Measurements from ENCODE around the gene HOXA5. TPM values are rescaled to one million over a fixed set of nuclear protein-coding genes. Genes with fewer than 3 reads are reported as not detected.

The HOXA5 gene
- total RNA-seq, 2 experiments from 2014 or later, result 3.4 to 7.4 TPM

DNA sequence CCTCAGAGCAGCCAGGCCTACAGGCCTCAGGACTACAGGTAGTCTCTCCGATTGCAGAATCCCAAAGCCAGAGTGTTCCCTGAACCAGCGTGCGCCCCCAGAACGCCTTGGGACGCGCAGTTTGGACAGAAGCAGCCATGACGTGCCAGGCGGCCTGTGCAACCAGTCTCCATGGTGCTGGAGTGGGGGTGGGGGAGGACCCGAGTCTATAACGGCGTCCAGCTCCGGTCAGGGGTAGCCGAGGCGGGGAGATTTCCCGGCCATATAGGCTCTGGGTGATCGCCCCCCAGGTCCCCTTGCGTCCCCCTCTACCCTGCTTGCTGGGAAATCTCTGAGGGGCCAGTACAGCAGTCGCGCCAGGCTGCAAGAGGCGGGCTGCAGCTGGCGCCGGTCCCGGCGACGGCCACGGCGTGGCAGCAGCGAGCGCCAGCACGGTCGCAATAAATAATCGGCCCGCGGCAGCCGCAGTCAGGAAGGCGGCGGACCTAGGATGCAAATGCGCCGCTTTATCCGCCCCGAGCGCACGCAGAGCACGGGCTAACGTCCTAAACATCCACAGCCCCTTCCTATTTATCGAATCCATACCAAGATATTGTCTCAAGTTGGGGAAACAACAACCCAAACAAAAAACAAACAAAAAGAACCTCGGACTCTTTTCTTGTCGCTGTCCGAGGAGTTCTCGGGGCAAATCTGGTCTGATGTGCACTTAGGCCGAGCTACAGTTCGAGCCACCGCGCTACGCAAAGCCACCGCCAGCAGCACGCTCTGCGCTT, 7.3 kb upstream of the HOXA5 start:
- BruUV-seq (replicated peaks), result no TSS peak
- Histone ChIP-seq H4K20me1 (ENCODE audit: insufficient read depth, low read length) (no peaks in the 10 kb centered on the region), H3K4me2 (ENCODE audit: low read length) (peak overlapping the region; percentile 94), H3K27ac (ENCODE audit: low read depth, low read length, poor library complexity, severe bottlenecking) (no peak overlapping the region), H3K9me2 (ENCODE audit: insufficient read depth, low read length) (no peaks in the 10 kb centered on the region), H3K4me3 (ENCODE audit: low read depth, low read length, poor library complexity, severe bottlenecking) (peak overlapping the region; percentile 75), H3K4me1 (ENCODE audit: insufficient read depth, low read length, poor library complexity, severe bottlenecking) (peaks cover 48% of the 10 kb centered on the region), H3K79me2 (ENCODE audit: insufficient read depth, low read depth, low read length) (peaks cover 8% of the 10 kb centered on the region; the same call in 1 of the 2 replicates), H3K36me3 (ENCODE audit: insufficient read depth, low read length) (no peaks in the 10 kb centered on the region), H2AFZ (ENCODE audit: low read length) (peak overlapping the region; percentile 95), H3K9me3 (ENCODE audit: low read length) (no peaks in the 10 kb centered on the region)
- ChIA-PET CTCF (ENCODE audit: unreplicated experiment) (interaction anchor here (1.4 kb wide), 1 partner anchor 20 kb away, joined by 5 read pairs; the partner anchor contains the start of gene HOXA4), POLR2A (interaction anchor here (0.7 to 2.2 kb wide), 8 partner anchors 9 to 463 kb away, joined by 3 to 5 read pairs (median 4); partner anchors contain the start of genes HOXA1 and HOXA4)
- TF ChIP-seq, protein P1, sequence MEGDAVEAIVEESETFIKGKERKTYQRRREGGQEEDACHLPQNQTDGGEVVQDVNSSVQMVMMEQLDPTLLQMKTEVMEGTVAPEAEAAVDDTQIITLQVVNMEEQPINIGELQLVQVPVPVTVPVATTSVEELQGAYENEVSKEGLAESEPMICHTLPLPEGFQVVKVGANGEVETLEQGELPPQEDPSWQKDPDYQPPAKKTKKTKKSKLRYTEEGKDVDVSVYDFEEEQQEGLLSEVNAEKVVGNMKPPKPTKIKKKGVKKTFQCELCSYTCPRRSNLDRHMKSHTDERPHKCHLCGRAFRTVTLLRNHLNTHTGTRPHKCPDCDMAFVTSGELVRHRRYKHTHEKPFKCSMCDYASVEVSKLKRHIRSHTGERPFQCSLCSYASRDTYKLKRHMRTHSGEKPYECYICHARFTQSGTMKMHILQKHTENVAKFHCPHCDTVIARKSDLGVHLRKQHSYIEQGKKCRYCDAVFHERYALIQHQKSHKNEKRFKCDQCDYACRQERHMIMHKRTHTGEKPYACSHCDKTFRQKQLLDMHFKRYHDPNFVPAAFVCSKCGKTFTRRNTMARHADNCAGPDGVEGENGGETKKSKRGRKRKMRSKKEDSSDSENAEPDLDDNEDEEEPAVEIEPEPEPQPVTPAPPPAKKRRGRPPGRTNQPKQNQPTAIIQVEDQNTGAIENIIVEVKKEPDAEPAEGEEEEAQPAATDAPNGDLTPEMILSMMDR (conservative IDR thresholded peaks at IDR 0.05; ENCODE audit: low read length), result peak; percentile 84
- no peak for TF ChIP-seq EZH2phosphoT487 (IDR thresholded peaks at IDR 0.05; ENCODE audit: borderline replicate concordance, low read depth, low read length)
- intact Hi-C loops (cut with micrococcal nuclease; ENCODE audit: unreplicated experiment), result loop anchor here (2.0 to 10.0 kb wide), 3 partner anchors 54 to 1256 kb away; no protein-coding TSS in a partner anchor
- DNase-seq (ENCODE audit: low spot score), result peak; percentile 86

DNA sequence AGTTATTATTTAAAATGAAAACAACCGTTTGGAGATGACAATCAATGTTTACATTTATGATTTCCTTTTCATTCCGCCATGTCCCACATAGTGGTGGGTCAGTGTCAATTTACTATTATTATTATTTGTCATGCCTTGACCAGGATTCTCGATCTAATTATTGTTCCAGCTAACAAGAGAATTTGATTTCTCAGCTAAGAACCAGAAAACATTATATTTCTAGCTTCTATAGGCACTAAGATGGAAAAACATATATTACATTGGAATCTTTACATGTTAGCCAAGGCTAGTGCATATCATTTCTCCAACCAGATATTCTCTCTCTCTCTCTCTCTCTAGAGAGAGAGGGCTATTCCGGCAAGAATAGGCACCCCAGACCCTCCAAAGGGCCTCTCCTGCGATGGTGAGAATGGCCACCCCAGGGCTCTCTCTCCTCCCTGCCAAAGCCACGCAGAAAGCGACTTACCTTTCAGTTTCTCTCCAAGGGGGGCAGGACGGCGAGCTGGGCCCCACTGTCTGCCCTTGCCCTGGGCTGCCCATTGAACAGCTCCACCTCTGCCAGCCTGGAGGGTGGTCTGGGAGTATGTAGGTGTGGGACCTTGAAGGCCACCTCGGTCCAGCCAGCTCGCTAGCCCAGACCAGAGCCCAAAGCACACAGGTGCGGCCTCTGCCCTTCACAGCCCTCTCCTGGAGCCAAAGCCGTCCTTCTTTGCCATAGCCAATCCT, 6.5 kb upstream of the HOXA5 start:
- Histone ChIP-seq H3K4me1 (ENCODE audit: insufficient read depth, low read length, poor library complexity, severe bottlenecking) (peaks cover 40% of the 10 kb centered on the region), H3K4me3 (ENCODE audit: low read depth, low read length, poor library complexity, severe bottlenecking) (peak overlapping the region; percentile 75), H3K9me2 (ENCODE audit: insufficient read depth, low read length) (no peaks in the 10 kb centered on the region), H3K79me2 (ENCODE audit: insufficient read depth, low read depth, low read length) (peaks cover 8% of the 10 kb centered on the region; the same call in 1 of the 2 replicates), H3K9me3 (ENCODE audit: low read length) (no peaks in the 10 kb centered on the region), H2AFZ (ENCODE audit: low read length) (peak overlapping the region; percentile 95), H4K20me1 (ENCODE audit: insufficient read depth, low read length) (no peaks in the 10 kb centered on the region), H3K36me3 (ENCODE audit: insufficient read depth, low read length) (no peaks in the 10 kb centered on the region), H3K4me2 (ENCODE audit: low read length) (peak overlapping the region; percentile 94), H3K27ac (ENCODE audit: low read depth, low read length, poor library complexity, severe bottlenecking) (no peak overlapping the region)
- no TSS peak for BruUV-seq (replicated peaks)
- intact Hi-C loops (cut with micrococcal nuclease; ENCODE audit: unreplicated experiment), result loop anchor here (2.0 to 10.0 kb wide), 3 partner anchors 53 to 1255 kb away; no protein-coding TSS in a partner anchor
- ChIA-PET CTCF (ENCODE audit: unreplicated experiment) (interaction anchor here (1.4 kb wide), 1 partner anchor 19 kb away, joined by 5 read pairs; the partner anchor contains the start of gene HOXA4), POLR2A (interaction anchor here (0.7 to 2.2 kb wide), 8 partner anchors 13 to 462 kb away, joined by 3 to 5 read pairs (median 4); partner anchors contain the start of genes HOXA1 and HOXA4)
- DNase-seq (ENCODE audit: low spot score), result peak; percentile 24
- no peak for TF ChIP-seq EZH2phosphoT487 (IDR thresholded peaks at IDR 0.05; ENCODE audit: borderline replicate concordance, low read depth, low read length)
- TF ChIP-seq, protein P1 (conservative IDR thresholded peaks at IDR 0.05; ENCODE audit: low read length), result no peak

Data from OCI-LY7 (cell line).